GM12878 (cell line): ENCODE results near the gene RIC1. TPM values are rescaled to one million over a fixed set of nuclear protein-coding genes. Genes with fewer than 3 reads are reported as not detected.
A peak's percentile ranks its signal among the peaks of the same experiment; 100 is the strongest.

Experiments
- ATAC-seq: fragments of 200-7000 bp; cut with Tn5 transposase; 3 replicates; pipeline ENCODE4 v1.9.1; 2020; ENCODE audit warnings: mild to moderate bottlenecking, moderate library complexity
- BruUV-seq: library from RNA; stranded (reverse); fragments of 400-500 nt; replicated peaks from 2 replicates; lab custom pipeline; 2021; lab: Mats Ljungman, UMichigan
- CTCF ChIA-PET: fragments of 300-600 bp; sonication (Branson Sonifier 250); formaldehyde crosslinking; extraction: SDS; loops from one replicate; lab custom pipeline; 2021; ENCODE audit warnings: inconsistent platforms; lab: Yijun Ruan, JAX
- POLR2A ChIA-PET: fragments of 350-600 bp; formaldehyde crosslinking; extraction: SDS; loops from one replicate; lab custom pipeline; 2021; ENCODE audit warnings: inconsistent platforms; lab: Charles Lee
- RAD21 ChIA-PET: fragments of 300-600 bp; sonication (Branson Sonifier 250); formaldehyde crosslinking; loops from one replicate; lab custom pipeline; 2023; ENCODE audit warnings: antibody characterized with exemption; ENCODE audit not compliant: unreplicated experiment; lab: Charles Lee
- SMC1A ChIA-PET: fragments of 300-600 bp; sonication (Branson Sonifier 250); formaldehyde crosslinking; loops from one replicate; lab custom pipeline; 2023; ENCODE audit not compliant: unreplicated experiment, uncharacterized antibody; lab: Charles Lee
- DNase-seq: peaks from one replicate; pipeline ENCODE4 v3.0.0-alpha.2; 2011; ENCODE audit warnings: low read depth, low spot score
- FAIRE-seq: peaks from 3 replicates; lab custom pipeline; 2011; peaks lifted over from hg19 to GRCh38; lab: Jason Lieb, UNC
- H2AFZ ChIP-seq: 2 replicates; pipeline ENCODE4 v1.6.0; 2011; ENCODE audit warnings: low read depth, low read length, control low read depth; ENCODE audit not compliant: control insufficient read depth
- H3K27ac ChIP-seq: 2 replicates; pipeline ENCODE4 v1.5.1; 2011; ENCODE audit warnings: control low read depth; ENCODE audit not compliant: control insufficient read depth, insufficient read depth
- H3K27me3 ChIP-seq, 2 experiments: replicated peaks in 1 of 2; 2 replicates each; pipeline versions ENCODE4 v1.6.0 to v1.6.1; 2011; ENCODE audit warnings: low read length in 1 of 2; ENCODE audit not compliant: control insufficient read depth in 2 of 2, insufficient read depth in 2 of 2
- H3K36me3 ChIP-seq, 2 experiments: 2 replicates each; pipeline ENCODE4 v1.5.1; 2011; ENCODE audit warnings: low read length in 1 of 2; ENCODE audit not compliant: control insufficient read depth in 2 of 2, insufficient read depth in 2 of 2
- H3K4me1 ChIP-seq: 2 replicates; pipeline ENCODE4 v1.6.1; 2011; ENCODE audit warnings: mild to moderate bottlenecking, low read length, moderate library complexity, mixed read lengths; ENCODE audit not compliant: control insufficient read depth, insufficient read depth
- H3K4me2 ChIP-seq: 2 replicates; pipeline ENCODE4 v1.6.0; 2011; ENCODE audit warnings: control low read depth; ENCODE audit not compliant: control insufficient read depth, insufficient read depth
- H3K4me3 ChIP-seq: fragments of 200-600 bp; sonication (generic); 2 replicates; pipeline ENCODE4 v1.5.1; 2016
- H3K79me2 ChIP-seq: 2 replicates; pipeline ENCODE4 v1.6.0; 2011; ENCODE audit warnings: low read length; ENCODE audit not compliant: control insufficient read depth, insufficient read depth
- H3K9ac ChIP-seq: 2 replicates; pipeline ENCODE4 v1.8.0; 2011; ENCODE audit warnings: low read length, control low read depth, mixed read lengths; ENCODE audit not compliant: control insufficient read depth, insufficient read depth
- H3K9me3 ChIP-seq: replicated peaks from 3 replicates; pipeline ENCODE4 v1.5.1; 2011; ENCODE audit warnings: mild to moderate bottlenecking, low read length; ENCODE audit not compliant: control insufficient read depth, insufficient read depth
- H4K20me1 ChIP-seq: 2 replicates; pipeline ENCODE4 v1.6.0; 2011; ENCODE audit not compliant: control insufficient read depth, insufficient read depth
- CBFB ChIP-seq: IDR thresholded peaks from 2 replicates; pipeline ENCODE4 v1.6.1; 2016; ENCODE audit warnings: antibody characterized with exemption, low read depth
- CBX5 ChIP-seq: sonication (generic); IDR thresholded peaks from 2 replicates; pipeline ENCODE4 v1.6.1; 2016; ENCODE audit warnings: low read depth, moderate library complexity, mild to moderate bottlenecking, inconsistent platforms
- EED ChIP-seq: sonication (generic); IDR thresholded peaks from 2 replicates; pipeline ENCODE4 v1.6.1; 2016; ENCODE audit warnings: antibody characterized with exemption, low read depth
- JUNB ChIP-seq: IDR thresholded peaks from 2 replicates; pipeline ENCODE4 v1.6.1; 2016; ENCODE audit warnings: antibody characterized with exemption, mild to moderate bottlenecking
- KLF5 ChIP-seq: fragments of 450-650 bp; IDR thresholded peaks from 2 replicates; pipeline ENCODE4 v1.6.1; 2014; ENCODE audit warnings: mild to moderate bottlenecking; ENCODE audit not compliant: partially characterized antibody
- MXI1 ChIP-seq: fragments of 150-350 bp; IDR thresholded peaks from 2 replicates; pipeline ENCODE4 v1.6.1; 2011; ENCODE audit warnings: low read depth, mild to moderate bottlenecking, inconsistent platforms, low read length, improper control_type of control experiment
- TBL1XR1 ChIP-seq: IDR thresholded peaks from 2 replicates; pipeline ENCODE4 v1.6.1; 2012; ENCODE audit warnings: low read depth, low read length, improper control_type of control experiment
- ZBED1 ChIP-seq: IDR thresholded peaks from 2 replicates; pipeline ENCODE4 v1.6.1; 2016; ENCODE audit warnings: borderline replicate concordance
- WGBS: methylation state at CpG from one replicate; pipeline ENCODE4 v1.1.6; 2016; ENCODE audit warnings: low lambda C conversion rate; ENCODE audit not compliant: insufficient replicate concordance, insufficient coverage; ENCODE audit errors: missing lambda C conversion rate; 5-methylcytosine and 5-hydroxymethylcytosine counted together
- in situ Hi-C: fragments of 300-500 bp; cut with MboI; formaldehyde crosslinking; loops from 9 replicates; pipeline ENCODE4 v1.14.3; 2018; ENCODE audit warnings: mixed read lengths
- intact Hi-C: fragments of 100-400 bp; cut with micrococcal nuclease; formaldehyde crosslinking; loops from one replicate; pipeline ENCODE4 v1.14.2; 2022; ENCODE audit not compliant: unreplicated experiment
- polyA plus RNA-seq, 11 experiments: library from polyadenylated mRNA; depleted of rRNA in 4 of 11; unstranded in 6 of 11; stranded (reverse) in 5 of 11; fragments of >200 nt; fragmentation: Nextera tagmentation in 4 of 11; fragmentation: Illumina TruSeq in 1 of 11; extraction: Ambion mirVana in 4 of 11; extraction: Trizol in 1 of 11; gene quantifications; 1 replicate in 1 of 11; 2 replicates in 10 of 11; pipeline versions ENCODE4 v1.2.1 to v1.2.3, GENCODE V29; 2011 to 2016; ENCODE audit warnings: inconsistent platforms in 2 of 11, missing spikeins in 2 of 11, low read depth in 1 of 11
- total RNA-seq, 4 experiments: library from RNA; depleted of rRNA in 3 of 4; stranded (reverse); fragments of >200 nt in 3 of 4; fragmentation: Illumina TruSeq in 1 of 4; extraction: Trizol in 1 of 4; gene quantifications; 2 replicates each; pipeline versions ENCODE4 v1.2.1 to v1.2.3, GENCODE V29; 2013 to 2021

RIC1 gene
- total and polyA plus RNA-seq, 10 of the 15 experiments (the other 5 are each of a cell fraction or from before 2014, with no cell fraction given): 6.2 to 59.8 (median 33.3) TPM

DNA sequence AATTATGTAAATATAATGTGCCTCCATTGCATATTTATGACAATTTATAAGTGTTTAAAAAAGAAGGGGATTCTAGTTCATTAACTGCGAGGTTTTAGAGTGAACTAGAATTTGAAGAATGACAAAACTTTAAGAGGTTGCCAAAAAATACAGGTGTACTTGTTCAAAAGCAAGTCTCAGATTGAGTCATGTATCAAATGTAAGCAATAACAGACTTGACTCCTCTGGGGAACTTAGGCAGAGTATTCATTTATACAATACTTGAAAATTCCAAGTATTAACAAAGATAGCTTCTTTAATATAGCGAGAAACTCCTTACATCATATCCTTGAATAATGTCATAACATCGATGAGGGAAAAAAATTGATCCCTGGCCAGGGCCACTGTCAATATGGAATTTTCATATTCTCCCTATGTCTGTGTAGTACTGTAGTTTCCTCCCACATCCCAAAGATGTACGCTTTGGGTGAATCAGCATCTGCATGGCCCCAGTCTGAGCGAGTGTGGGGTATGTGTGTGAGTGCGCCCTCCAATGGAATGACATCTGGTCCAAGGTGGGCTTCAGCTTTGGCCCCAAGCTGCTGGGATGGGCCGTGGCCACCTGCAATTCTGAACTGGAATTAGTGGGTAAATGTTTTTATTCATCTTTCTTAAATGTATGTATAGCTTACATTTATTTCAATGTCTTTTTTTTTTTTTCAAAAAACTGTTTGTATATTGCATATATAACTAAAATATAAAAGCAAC is 70.1 kb downstream of the RIC1 start:
- no peak overlapping the region for H3K4me2 ChIP-seq
- H3K4me1 ChIP-seq: peaks cover 2% of the 10 kb centered on the region; the same call in 1 of the 2 replicates
- peaks cover 27% of the 10 kb centered on the region for H3K79me2 ChIP-seq
- no peaks in the 10 kb centered on the region for H3K27me3 ChIP-seq
- no peaks in the 10 kb centered on the region for H4K20me1 ChIP-seq
- TF ChIP-seq JUNB (peak; percentile 32; the same call in 1 of the 2 replicates), CBFB (no peak), MXI1 (no peak), EED (no peak), KLF5 (no peak), ZBED1 (no peak)
- in situ Hi-C loops (no loop called here), intact Hi-C loops (loop anchor here (5.0 kb wide), 1 partner anchor 67 kb away; no protein-coding TSS in a partner anchor)
- no TSS peak for BruUV-seq
- 74% methylated on average over 7 of the region's 7 CpGs for WGBS
- no peaks in the 10 kb centered on the region; the same call in 2 of the 3 replicates for H3K9me3 ChIP-seq
- peaks cover 0 to 3% of the 10 kb centered on the region in 2 experiments; a peak in 2 of 4 replicates for H3K36me3 ChIP-seq
- DNase-seq (no peak), FAIRE-seq (no peak), ATAC-seq (peak; percentile 27; the same call in 1 of the 3 replicates)
- H3K9ac ChIP-seq: no peak overlapping the region
- no peak overlapping the region for H3K27ac ChIP-seq
- ChIA-PET RAD21 (no interaction called here), CTCF (interaction anchor here (0.6 to 1.9 kb wide), 6 partner anchors 10 to 356 kb away, joined by 3 to 6 read pairs (median 3); no protein-coding TSS in a partner anchor), POLR2A (no interaction called here), SMC1A (interaction anchor here (1.0 to 1.1 kb wide), 2 partner anchors 72 to 75 kb away, joined by 3 read pairs; no protein-coding TSS in a partner anchor)
- H3K4me3 ChIP-seq: no peak overlapping the region
- no peak overlapping the region for H2AFZ ChIP-seq

DNA sequence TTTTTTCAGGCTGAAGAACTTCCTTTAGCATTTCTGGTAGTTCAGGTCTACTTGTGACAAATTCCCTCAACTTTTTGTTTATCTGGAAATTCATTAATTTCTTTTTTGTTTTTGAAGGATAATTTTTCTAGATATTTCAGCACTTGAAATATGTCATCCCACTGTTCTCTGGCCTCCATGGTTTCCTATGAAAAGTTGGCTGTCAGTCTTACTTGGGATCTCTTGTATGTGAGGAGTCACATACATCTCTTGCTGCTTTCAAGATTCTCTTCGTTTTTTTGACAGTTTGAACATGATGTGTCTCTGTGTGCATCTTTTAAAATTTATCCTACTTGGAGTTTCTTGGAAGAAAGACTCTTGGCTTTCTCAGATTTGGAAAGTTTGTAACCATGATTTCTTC is 79.5 kb downstream of the RIC1 start:
- ChIA-PET SMC1A (no interaction called here), POLR2A (no interaction called here), CTCF (no interaction called here), RAD21 (no interaction called here)
- DNase-seq (no peak), FAIRE-seq (no peak), ATAC-seq (no peak)
- H3K27ac ChIP-seq: no peak overlapping the region
- no peaks in the 10 kb centered on the region; a peak in 2 of 4 replicates for H3K36me3 ChIP-seq
- H3K9me3 ChIP-seq: peaks cover 22% of the 10 kb centered on the region
- no TSS peak for BruUV-seq
- in situ Hi-C loops: no loop called here
- H3K9ac ChIP-seq: no peak overlapping the region
- no peak overlapping the region for H3K4me3 ChIP-seq
- H3K4me2 ChIP-seq: no peak overlapping the region
- peaks cover 8% of the 10 kb centered on the region for H3K79me2 ChIP-seq
- intact Hi-C loops: no loop called here
- H3K27me3 ChIP-seq: no peaks in the 10 kb centered on the region
- TF ChIP-seq TBL1XR1 (no peak), CBX5 (peak; percentile 98)
- no peaks in the 10 kb centered on the region for H4K20me1 ChIP-seq
- H3K4me1 ChIP-seq: no peaks in the 10 kb centered on the region
- H2AFZ ChIP-seq: no peak overlapping the region
- WGBS: 92% methylated on average over 1 of the region's 1 CpG
